Endothelial cell (in vitro differentiated cells): ENCODE results near the gene CFAP74. TPM values are rescaled to one million over a fixed set of nuclear protein-coding genes. Genes with fewer than 3 reads are reported as not detected.

Experiments used
- DNase-seq: peaks from one replicate; pipeline ENCODE4 v3.0.0; 2021; ENCODE audit warnings: low spot score
- H3K27ac Mint-ChIP-seq: one replicate; pipeline ENCODE4 v1.8.0; 2021; ENCODE audit warnings: mixed read lengths, inconsistent platforms; ENCODE audit not compliant: unreplicated experiment
- H3K27me3 Mint-ChIP-seq: one replicate; pipeline ENCODE4 v1.8.0; 2021; ENCODE audit warnings: mild to moderate bottlenecking, moderate library complexity, mixed read lengths, inconsistent platforms; ENCODE audit not compliant: unreplicated experiment
- H3K36me3 Mint-ChIP-seq: one replicate; pipeline ENCODE4 v1.8.0; 2021; ENCODE audit warnings: mild to moderate bottlenecking, low read depth, mixed read lengths, inconsistent platforms; ENCODE audit not compliant: unreplicated experiment
- H3K4me1 Mint-ChIP-seq: one replicate; pipeline ENCODE4 v1.8.0; 2021; ENCODE audit warnings: mild to moderate bottlenecking, mixed read lengths, inconsistent platforms; ENCODE audit not compliant: unreplicated experiment
- H3K4me3 Mint-ChIP-seq: one replicate; pipeline ENCODE4 v1.8.0; 2021; ENCODE audit warnings: mild to moderate bottlenecking, mixed read lengths, inconsistent platforms; ENCODE audit not compliant: unreplicated experiment
- H3K9me3 Mint-ChIP-seq: one replicate; pipeline ENCODE4 v1.8.0; 2021; ENCODE audit warnings: mixed read lengths, inconsistent platforms; ENCODE audit not compliant: unreplicated experiment
- total RNA-seq: library from RNA; stranded (reverse); fragmentation: NEBNext Ultra II Directional; extraction: Animal tissue kit (Norgen Biotek cat#: 25700); gene quantifications from one replicate; pipeline ENCODE4 v1.2.1, GENCODE V29; 2021; ENCODE audit not compliant: unreplicated experiment
- TF ChIP-seq, protein P1 (sequence below): fragments of 200-600 bp; sonication (generic); IDR thresholded peaks from one replicate; pipeline ENCODE4 v1.5.0; 2021; ENCODE audit warnings: antibody characterized with exemption; ENCODE audit not compliant: unreplicated experiment

CFAP74 gene
- total RNA-seq, 1 donor from 2014 or later: not detected

- TF ChIP-seq, protein P1, sequence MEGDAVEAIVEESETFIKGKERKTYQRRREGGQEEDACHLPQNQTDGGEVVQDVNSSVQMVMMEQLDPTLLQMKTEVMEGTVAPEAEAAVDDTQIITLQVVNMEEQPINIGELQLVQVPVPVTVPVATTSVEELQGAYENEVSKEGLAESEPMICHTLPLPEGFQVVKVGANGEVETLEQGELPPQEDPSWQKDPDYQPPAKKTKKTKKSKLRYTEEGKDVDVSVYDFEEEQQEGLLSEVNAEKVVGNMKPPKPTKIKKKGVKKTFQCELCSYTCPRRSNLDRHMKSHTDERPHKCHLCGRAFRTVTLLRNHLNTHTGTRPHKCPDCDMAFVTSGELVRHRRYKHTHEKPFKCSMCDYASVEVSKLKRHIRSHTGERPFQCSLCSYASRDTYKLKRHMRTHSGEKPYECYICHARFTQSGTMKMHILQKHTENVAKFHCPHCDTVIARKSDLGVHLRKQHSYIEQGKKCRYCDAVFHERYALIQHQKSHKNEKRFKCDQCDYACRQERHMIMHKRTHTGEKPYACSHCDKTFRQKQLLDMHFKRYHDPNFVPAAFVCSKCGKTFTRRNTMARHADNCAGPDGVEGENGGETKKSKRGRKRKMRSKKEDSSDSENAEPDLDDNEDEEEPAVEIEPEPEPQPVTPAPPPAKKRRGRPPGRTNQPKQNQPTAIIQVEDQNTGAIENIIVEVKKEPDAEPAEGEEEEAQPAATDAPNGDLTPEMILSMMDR: no peak
- Mint-ChIP-seq H3K27me3 (peaks cover 5% of the 10 kb centered on the region), H3K36me3 (peaks cover 5% of the 10 kb centered on the region), H3K9me3 (no peaks in the 10 kb centered on the region), H3K4me1 (peaks cover 3% of the 10 kb centered on the region), H3K27ac (no peak overlapping the region), H3K4me3 (no peak overlapping the region)
- no peak for DNase-seq
Observed at GRCh38 chr1:1964811-1965210, 38.8 kb downstream of the CFAP74 start.

GRCh38 chr1:1963570-1963969, 40.0 kb downstream of the CFAP74 start:
- Mint-ChIP-seq H3K4me3 (no peak overlapping the region), H3K27me3 (peaks cover 3% of the 10 kb centered on the region), H3K4me1 (peaks cover 3% of the 10 kb centered on the region), H3K27ac (no peak overlapping the region), H3K36me3 (peaks cover 5% of the 10 kb centered on the region), H3K9me3 (no peaks in the 10 kb centered on the region)
- TF ChIP-seq, protein P1: no peak
- DNase-seq: no peak

GRCh38 chr1:1962752-1963151, 40.8 kb downstream of the CFAP74 start:
- Mint-ChIP-seq H3K9me3 (no peaks in the 10 kb centered on the region), H3K4me3 (no peak overlapping the region), H3K27me3 (peaks cover 2% of the 10 kb centered on the region), H3K27ac (no peak overlapping the region), H3K36me3 (peaks cover 1% of the 10 kb centered on the region), H3K4me1 (peaks cover under 1% of the 10 kb centered on the region)
- no peak for DNase-seq
- TF ChIP-seq, protein P1: no peak

- peak overlapping the region; percentile 52 for H3K4me3 Mint-ChIP-seq
- TF ChIP-seq, protein P1: no peak
- H3K27ac Mint-ChIP-seq: no peak overlapping the region
- H3K9me3 Mint-ChIP-seq: no peaks in the 10 kb centered on the region
- peaks cover 1% of the 10 kb centered on the region for H3K27me3 Mint-ChIP-seq
- DNase-seq: no peak
- no peaks in the 10 kb centered on the region for H3K36me3 Mint-ChIP-seq
- no peaks in the 10 kb centered on the region for H3K4me1 Mint-ChIP-seq
Observed at GRCh38 chr1:1960480-1961196, 42.9 kb downstream of the CFAP74 start.

DNA sequence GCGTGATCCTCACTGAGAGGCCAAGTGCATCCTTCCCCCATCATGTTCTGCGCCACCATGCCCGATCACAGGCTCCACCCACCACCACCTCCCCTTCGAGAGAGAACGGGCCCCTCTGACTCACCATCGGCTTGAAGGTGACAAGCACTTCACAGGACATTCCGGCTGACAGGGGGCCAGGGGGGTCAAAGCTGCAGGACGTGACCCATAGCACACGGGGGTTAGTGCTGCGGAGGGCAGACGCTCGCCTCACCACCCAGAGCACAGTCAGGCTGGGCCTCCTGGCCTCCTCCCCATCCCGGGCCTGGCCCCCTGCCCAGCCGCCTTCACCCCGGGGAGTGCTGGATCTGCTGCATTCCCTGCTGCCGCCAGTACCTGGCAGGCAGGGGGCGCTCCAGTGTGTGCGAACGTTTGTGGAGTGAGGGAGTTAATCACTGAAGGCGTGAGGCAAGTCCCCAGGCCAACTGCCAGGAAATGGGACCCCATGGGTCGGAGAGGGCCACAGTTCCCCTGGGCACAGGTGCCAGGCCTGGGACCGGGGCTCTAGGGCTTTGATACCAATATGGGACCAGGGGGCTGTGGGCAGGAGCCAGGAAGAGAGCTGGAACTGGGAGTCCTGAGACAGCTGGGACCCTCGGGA, 43.6 kb downstream of the CFAP74 start:
- Mint-ChIP-seq H3K4me1 (peaks cover under 1% of the 10 kb centered on the region), H3K27ac (no peak overlapping the region), H3K36me3 (no peaks in the 10 kb centered on the region), H3K27me3 (peaks cover 2% of the 10 kb centered on the region), H3K4me3 (no peak overlapping the region), H3K9me3 (no peaks in the 10 kb centered on the region)
- DNase-seq: peak; percentile 87
- TF ChIP-seq, protein P1: peak; percentile 77
